Neural progenitor cell (in vitro differentiated cells): ENCODE data around the gene VWA5B1. TPM values are rescaled to one million over a fixed set of nuclear protein-coding genes. Genes with fewer than 3 reads are reported as not detected.

ENCODE experiments used
- DNase-seq: peaks from one replicate; pipeline ENCODE4 v3.0.0-alpha.2; 2016; ENCODE audit warnings: low spot score
- H2AFZ ChIP-seq: fragments of 200-600 bp; sonication (generic); replicated peaks from 2 replicates; pipeline ENCODE4 v1.6.1; 2016; ENCODE audit warnings: antibody characterized with exemption
- H3F3A ChIP-seq: fragments of 200-600 bp; sonication (generic); 2 replicates; pipeline ENCODE4 v1.6.1; 2016; ENCODE audit warnings: antibody characterized with exemption, low read depth
- H3K27ac ChIP-seq: fragments of 200-600 bp; sonication (generic); 2 replicates; pipeline ENCODE4 v1.5.1; 2016; ENCODE audit warnings: mild to moderate bottlenecking
- H3K27me3 ChIP-seq: fragments of 200-600 bp; sonication (generic); 2 replicates; pipeline ENCODE4 v1.6.1; 2016; ENCODE audit warnings: mild to moderate bottlenecking, moderate library complexity
- H3K36me3 ChIP-seq: fragments of 200-600 bp; sonication (generic); 2 replicates; pipeline ENCODE4 v1.5.1; 2016
- H3K4me1 ChIP-seq: fragments of 200-600 bp; sonication (generic); 2 replicates; pipeline ENCODE4 v1.6.1; 2016; ENCODE audit warnings: mixed run types
- H3K4me2 ChIP-seq: fragments of 200-600 bp; sonication (generic); 2 replicates; pipeline ENCODE4 v1.6.1; 2016
- H3K4me3 ChIP-seq: fragments of 200-600 bp; sonication (generic); 2 replicates; pipeline ENCODE4 v1.5.1; 2016
- H3K79me2 ChIP-seq: fragments of 200-600 bp; sonication (generic); 2 replicates; pipeline ENCODE4 v1.6.1; 2016; ENCODE audit warnings: low read depth
- H3K9ac ChIP-seq: fragments of 200-600 bp; sonication (generic); 2 replicates; pipeline ENCODE4 v1.6.1; 2016
- H3K9me3 ChIP-seq: fragments of 200-600 bp; sonication (generic); 2 replicates; pipeline ENCODE4 v1.5.1; 2016; ENCODE audit warnings: low read depth
- H4K20me1 ChIP-seq: fragments of 200-600 bp; sonication (generic); 2 replicates; pipeline ENCODE4 v1.6.1; 2016; ENCODE audit warnings: low read depth
- H3K27ac Mint-ChIP-seq: 3 replicates; pipeline ENCODE4 v1.8.0; 2021; ENCODE audit warnings: mixed read lengths
- H3K27me3 Mint-ChIP-seq: 2 replicates; pipeline ENCODE4 v1.8.0; 2022; ENCODE audit warnings: low read depth, mild to moderate bottlenecking, inconsistent platforms, moderate library complexity, mixed read lengths; ENCODE audit not compliant: insufficient read depth
- H3K36me3 Mint-ChIP-seq: 3 replicates; pipeline ENCODE4 v1.8.0; 2021; ENCODE audit warnings: mixed read lengths
- H3K4me1 Mint-ChIP-seq: 3 replicates; pipeline ENCODE4 v1.8.0; 2021; ENCODE audit warnings: mixed read lengths
- H3K4me3 Mint-ChIP-seq: 3 replicates; pipeline ENCODE4 v1.8.0; 2021; ENCODE audit warnings: mild to moderate bottlenecking, moderate library complexity, mixed read lengths
- H3K9me3 Mint-ChIP-seq: 3 replicates; pipeline ENCODE4 v1.8.0; 2020; ENCODE audit warnings: mixed read lengths
- EZH2 ChIP-seq: fragments of 200-600 bp; sonication (generic); IDR thresholded peaks from 2 replicates; pipeline ENCODE4 v1.6.1; 2017; ENCODE audit warnings: antibody characterized with exemption, mild to moderate bottlenecking, moderate library complexity
- EZH2phosphoT487 ChIP-seq: fragments of 200-600 bp; sonication (generic); IDR thresholded peaks from 2 replicates; pipeline ENCODE4 v1.6.1; 2017; ENCODE audit warnings: antibody characterized with exemption
- total RNA-seq: library from RNA; depleted of rRNA; stranded (reverse); fragments of >200 nt; gene quantifications from 2 replicates; pipeline ENCODE4 v1.2.3, GENCODE V29; 2015; ENCODE audit warnings: low replicate concordance
- TF ChIP-seq, protein P1 (sequence below): fragments of 200-600 bp; sonication (generic); IDR thresholded peaks from 2 replicates; pipeline ENCODE4 v1.5.1; 2017; ENCODE audit warnings: antibody characterized with exemption, mild to moderate bottlenecking

VWA5B1 gene
- total RNA-seq, 1 donor from 2014 or later = not detected

- H4K20me1 ChIP-seq = no peaks in the 10 kb centered on the region
- Mint-ChIP-seq H3K4me3 (no peak overlapping the region), H3K27ac (no peak overlapping the region), H3K4me1 (peaks cover 23% of the 10 kb centered on the region), H3K36me3 (no peaks in the 10 kb centered on the region), H3K27me3 (peaks cover 13% of the 10 kb centered on the region), H3K9me3 (no peaks in the 10 kb centered on the region)
- no peak overlapping the region for H3K4me2 ChIP-seq
- H3K27me3 ChIP-seq = peaks cover 12% of the 10 kb centered on the region
- no peaks in the 10 kb centered on the region for H3K79me2 ChIP-seq
- DNase-seq = no peak
- no peaks in the 10 kb centered on the region for H3K36me3 ChIP-seq
- H3F3A ChIP-seq = no peaks in the 10 kb centered on the region
- H3K9ac ChIP-seq = no peak overlapping the region
- no peaks in the 10 kb centered on the region for H3K9me3 ChIP-seq
- H3K4me1 ChIP-seq = peaks cover 8% of the 10 kb centered on the region
- TF ChIP-seq EZH2 = no peak
- TF ChIP-seq, protein P1, sequence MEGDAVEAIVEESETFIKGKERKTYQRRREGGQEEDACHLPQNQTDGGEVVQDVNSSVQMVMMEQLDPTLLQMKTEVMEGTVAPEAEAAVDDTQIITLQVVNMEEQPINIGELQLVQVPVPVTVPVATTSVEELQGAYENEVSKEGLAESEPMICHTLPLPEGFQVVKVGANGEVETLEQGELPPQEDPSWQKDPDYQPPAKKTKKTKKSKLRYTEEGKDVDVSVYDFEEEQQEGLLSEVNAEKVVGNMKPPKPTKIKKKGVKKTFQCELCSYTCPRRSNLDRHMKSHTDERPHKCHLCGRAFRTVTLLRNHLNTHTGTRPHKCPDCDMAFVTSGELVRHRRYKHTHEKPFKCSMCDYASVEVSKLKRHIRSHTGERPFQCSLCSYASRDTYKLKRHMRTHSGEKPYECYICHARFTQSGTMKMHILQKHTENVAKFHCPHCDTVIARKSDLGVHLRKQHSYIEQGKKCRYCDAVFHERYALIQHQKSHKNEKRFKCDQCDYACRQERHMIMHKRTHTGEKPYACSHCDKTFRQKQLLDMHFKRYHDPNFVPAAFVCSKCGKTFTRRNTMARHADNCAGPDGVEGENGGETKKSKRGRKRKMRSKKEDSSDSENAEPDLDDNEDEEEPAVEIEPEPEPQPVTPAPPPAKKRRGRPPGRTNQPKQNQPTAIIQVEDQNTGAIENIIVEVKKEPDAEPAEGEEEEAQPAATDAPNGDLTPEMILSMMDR = no peak
- no peak for TF ChIP-seq EZH2phosphoT487
- no peak overlapping the region for H2AFZ ChIP-seq
- no peak overlapping the region for H3K4me3 ChIP-seq
- no peak overlapping the region for H3K27ac ChIP-seq
Measured at GRCh38 chr1:20323613-20323920, 32.9 kb downstream of the VWA5B1 start.

- Histone ChIP-seq H3K4me2 (no peak overlapping the region), H3K27me3 (peaks cover 14% of the 10 kb centered on the region), H3K9ac (no peak overlapping the region), H3F3A (no peaks in the 10 kb centered on the region), H3K36me3 (no peaks in the 10 kb centered on the region), H2AFZ (no peak overlapping the region), H3K79me2 (no peaks in the 10 kb centered on the region), H3K9me3 (no peaks in the 10 kb centered on the region), H3K4me1 (peaks cover 8% of the 10 kb centered on the region), H3K4me3 (no peak overlapping the region), H4K20me1 (no peaks in the 10 kb centered on the region), H3K27ac (no peak overlapping the region)
- H3K27ac Mint-ChIP-seq = no peak overlapping the region
- H3K9me3 Mint-ChIP-seq = no peaks in the 10 kb centered on the region
- peaks cover 23% of the 10 kb centered on the region for H3K4me1 Mint-ChIP-seq
- TF ChIP-seq EZH2phosphoT487 (no peak), EZH2 (no peak)
- TF ChIP-seq, protein P1 = no peak
- no peaks in the 10 kb centered on the region for H3K36me3 Mint-ChIP-seq
- H3K4me3 Mint-ChIP-seq = no peak overlapping the region
- peaks cover 13% of the 10 kb centered on the region for H3K27me3 Mint-ChIP-seq
- DNase-seq = no peak
Measured at GRCh38 chr1:20324704-20325406, 34.2 kb downstream of the VWA5B1 start.

DNA sequence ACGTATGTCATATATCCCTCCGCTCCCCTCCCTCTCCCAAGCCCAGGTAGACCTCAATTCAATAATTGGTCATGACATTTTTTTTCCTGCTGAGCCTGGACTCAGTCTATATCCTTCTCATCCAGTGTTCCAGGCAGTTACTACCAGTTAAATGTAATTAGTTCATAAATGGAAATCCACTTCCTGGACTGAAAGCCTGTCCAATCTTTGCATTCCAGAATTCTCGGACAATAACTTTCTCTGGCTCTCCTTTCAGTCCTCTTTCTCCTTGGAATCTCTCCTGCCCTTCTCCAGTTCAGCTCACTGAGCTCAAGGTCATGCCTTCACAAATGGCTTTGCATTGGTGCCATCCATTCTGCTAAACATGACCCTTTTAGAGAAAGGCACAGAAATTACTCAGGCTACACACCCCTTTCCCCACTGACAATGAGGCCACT is 34.8 kb downstream of the VWA5B1 start:
- peaks cover 13% of the 10 kb centered on the region for H3K27me3 Mint-ChIP-seq
- H3K9me3 Mint-ChIP-seq = no peaks in the 10 kb centered on the region
- Histone ChIP-seq H2AFZ (no peak overlapping the region), H3K27me3 (peaks cover 14% of the 10 kb centered on the region), H3K4me1 (peaks cover 8% of the 10 kb centered on the region), H3K4me2 (no peak overlapping the region), H3K9me3 (no peaks in the 10 kb centered on the region), H3K27ac (no peak overlapping the region), H3F3A (no peaks in the 10 kb centered on the region), H3K79me2 (no peaks in the 10 kb centered on the region), H4K20me1 (no peaks in the 10 kb centered on the region), H3K4me3 (no peak overlapping the region), H3K36me3 (no peaks in the 10 kb centered on the region), H3K9ac (no peak overlapping the region)
- peaks cover 23% of the 10 kb centered on the region for H3K4me1 Mint-ChIP-seq
- DNase-seq = no peak
- H3K36me3 Mint-ChIP-seq = no peaks in the 10 kb centered on the region
- no peak overlapping the region for H3K4me3 Mint-ChIP-seq
- H3K27ac Mint-ChIP-seq = no peak overlapping the region
- TF ChIP-seq, protein P1 = no peak
- TF ChIP-seq EZH2 (no peak), EZH2phosphoT487 (no peak)
